HG03025 (cell line): ENCODE data around the gene NXPH4.

Experiments
- ATAC-seq: cut with Tn5 transposase; IDR thresholded peaks from one replicate; pipeline ENCODE4 v1.9.1; 2021; ENCODE audit warnings: mild to moderate bottlenecking, moderate library complexity; ENCODE audit not compliant: unreplicated experiment, low FRiP score

NXPH4 gene

GRCh38 chr12:57216921-57217879 lies 606 bp downstream of the NXPH4 start:
- ATAC-seq: no peak

GRCh38 chr12:57218030-57218853 lies 1.6 kb downstream of the NXPH4 start:
- ATAC-seq: no peak

GRCh38 chr12:57219205-57219992 lies 2.8 kb downstream of the NXPH4 start:
- no peak for ATAC-seq

DNA sequence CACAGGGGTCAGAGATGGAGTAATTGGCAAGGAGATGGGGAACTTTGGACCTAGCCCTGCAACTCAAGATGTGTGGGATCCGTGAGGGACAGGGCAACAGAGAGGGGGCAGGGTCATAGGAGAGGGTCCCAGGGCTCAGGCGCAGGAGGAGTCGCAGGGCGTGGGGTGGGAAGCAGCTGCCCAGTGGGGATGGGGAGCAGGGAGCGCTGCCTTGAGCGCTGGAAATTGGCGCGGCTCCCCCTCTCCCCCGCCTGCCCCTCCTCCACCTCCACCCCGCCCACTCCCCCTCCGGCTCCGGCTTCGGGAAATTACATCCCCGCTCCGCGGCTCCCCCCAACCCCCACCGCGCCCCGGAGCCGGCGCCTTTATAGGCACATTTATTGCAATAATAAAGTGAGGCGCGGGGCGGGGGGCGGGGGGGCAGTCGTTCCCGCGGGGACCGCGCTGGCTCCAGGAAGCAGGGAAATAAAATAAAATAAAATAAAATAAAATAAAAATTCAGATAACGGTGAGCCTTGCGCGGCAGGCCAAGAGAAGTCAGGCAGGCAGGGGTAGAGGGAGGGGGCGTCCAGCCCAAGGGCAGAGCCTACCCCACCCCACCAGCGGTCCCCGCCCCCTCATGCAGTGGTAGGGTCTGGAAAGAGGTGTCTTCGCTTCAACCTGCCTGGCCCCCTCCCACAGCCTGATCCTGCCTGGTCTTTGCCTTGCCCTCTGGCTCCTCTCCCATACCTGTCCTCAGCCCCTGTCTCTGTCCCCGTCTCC lies 3.6 kb downstream of the NXPH4 start:
- ATAC-seq: no peak

DNA sequence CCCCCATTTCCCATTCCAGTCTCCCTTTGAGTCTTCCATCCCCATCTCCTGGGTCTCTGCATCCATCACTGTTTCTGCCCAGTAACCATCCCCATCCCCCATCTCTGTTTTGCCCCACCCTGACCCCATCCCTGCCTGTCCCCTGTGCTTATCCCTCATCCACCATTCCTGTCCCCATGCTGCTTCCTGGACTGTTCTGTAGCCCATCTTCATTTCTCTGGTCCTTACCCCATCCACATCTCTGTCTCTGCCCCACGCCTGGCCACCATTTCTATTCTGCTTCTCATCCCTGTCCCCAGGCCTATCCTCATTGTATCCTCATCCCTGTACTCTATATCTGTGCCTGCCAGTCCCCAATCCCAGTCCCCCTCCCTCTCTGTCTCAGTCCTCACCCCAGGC lies 4.2 kb downstream of the NXPH4 start:
- no peak for ATAC-seq

GRCh38 chr12:57221169-57221917 lies 4.7 kb downstream of the NXPH4 start:
- no peak for ATAC-seq

- no peak for ATAC-seq
Measured at GRCh38 chr12:57222286-57223190, 5.9 kb downstream of the NXPH4 start.

DNA sequence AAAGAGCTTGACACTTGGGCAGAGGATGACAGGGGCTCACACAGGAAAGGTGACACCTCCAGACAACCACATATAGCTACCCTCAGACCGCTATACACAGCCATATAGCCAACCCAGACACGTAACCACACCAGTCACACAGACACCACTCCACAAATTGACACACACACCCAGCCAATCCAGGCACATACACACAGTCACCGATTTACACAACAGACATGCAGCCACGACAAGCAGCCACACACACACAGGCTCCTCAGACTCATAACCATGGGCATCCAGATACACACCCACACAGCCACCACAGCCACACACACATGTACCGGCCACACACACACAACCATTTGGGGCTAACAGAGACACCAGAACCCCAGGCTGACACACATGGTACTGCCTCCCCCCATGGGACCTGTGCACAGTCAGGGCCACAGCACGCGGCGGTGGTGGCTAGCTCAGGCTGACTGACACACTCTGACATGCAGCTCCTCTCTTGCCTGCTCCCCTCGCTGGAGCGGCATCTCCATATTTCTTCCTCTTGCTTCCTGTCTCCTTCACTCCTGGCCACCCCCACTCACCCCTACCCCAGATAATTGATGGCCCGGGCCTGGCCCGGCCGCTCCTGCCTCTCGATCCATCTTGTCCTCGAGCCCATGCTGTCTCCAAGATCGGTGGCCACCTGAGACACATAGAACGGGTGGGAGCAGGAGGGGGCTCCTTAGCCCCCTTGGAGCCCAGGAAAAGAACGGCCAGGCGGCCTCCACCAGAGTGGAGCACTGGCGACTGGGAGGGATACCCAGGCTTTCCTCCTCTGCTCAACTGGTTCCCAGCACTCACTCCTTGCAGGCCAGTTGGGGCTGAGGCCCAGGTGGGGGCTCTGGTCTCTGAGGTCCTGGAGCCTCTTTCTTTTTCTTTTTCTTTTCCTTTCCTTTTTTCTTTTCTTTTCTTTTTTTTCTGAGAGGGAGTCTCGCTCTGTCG lies 6.9 kb downstream of the NXPH4 start:
- ATAC-seq: no peak

GRCh38 chr12:57224278-57224972 lies 7.8 kb downstream of the NXPH4 start:
- ATAC-seq: no peak

GRCh38 chr12:57224973-57225679 lies 8.5 kb downstream of the NXPH4 start:
- ATAC-seq: no peak

- ATAC-seq: no peak
Measured at GRCh38 chr12:57225680-57226210, 9.2 kb downstream of the NXPH4 start.

DNA sequence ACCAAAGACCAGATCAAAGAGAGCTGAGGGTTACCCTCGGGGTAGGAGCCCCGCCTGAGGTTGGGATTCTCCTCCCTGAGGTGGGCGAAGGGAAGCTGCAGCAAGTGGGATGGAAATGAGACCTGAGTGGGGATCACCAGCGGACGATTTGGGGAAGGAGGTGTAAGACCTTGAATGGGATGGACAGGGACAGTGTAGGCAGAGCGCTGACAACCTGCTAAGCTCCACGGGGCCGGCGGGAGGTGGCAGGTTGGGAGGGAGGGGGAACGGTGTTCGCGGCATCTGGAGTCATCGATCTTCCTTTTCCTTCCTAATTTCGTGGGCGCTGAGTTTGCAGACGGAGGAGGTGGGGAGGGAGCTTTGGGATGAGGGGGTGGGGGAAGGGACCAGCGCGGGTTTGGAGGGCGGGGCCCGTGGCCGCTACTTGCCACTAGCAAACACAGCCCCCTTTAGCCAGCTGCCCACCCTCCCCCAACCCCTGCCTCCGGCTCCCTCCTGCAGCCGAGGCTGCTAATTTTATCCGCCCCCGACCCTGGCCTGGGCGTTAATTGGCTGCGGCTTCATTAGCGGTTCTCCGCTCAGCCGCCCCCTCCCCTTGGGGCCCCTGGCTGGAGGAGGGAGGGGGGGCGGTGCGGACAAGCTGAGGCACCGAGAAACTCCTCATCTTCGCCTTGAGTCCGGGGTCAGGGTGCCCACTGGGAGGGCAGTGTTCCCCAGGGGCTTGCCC lies 10.2 kb downstream of the NXPH4 start:
- ATAC-seq: no peak

- no peak for ATAC-seq
Measured at GRCh38 chr12:57227315-57228115, 10.9 kb downstream of the NXPH4 start.

- no peak for ATAC-seq
Measured at GRCh38 chr12:57229046-57229633, 12.5 kb downstream of the NXPH4 start.
